Neural cell (in vitro differentiated cells): ENCODE data around the gene ACAA1. TPM values are rescaled to one million over a fixed set of nuclear protein-coding genes. Genes with fewer than 3 reads are reported as not detected.

Experiments
- H2AFZ ChIP-seq: fragments of 200-600, 300-800 bp; sonication (generic), shearing (Covaris generic); 2 replicates; pipeline ENCODE4 v1.6.0; 2014; ENCODE audit warnings: low read depth, mild to moderate bottlenecking, antibody characterized with exemption, low read length, moderate library complexity
- H3F3A ChIP-seq: fragments of 200-600 bp; shearing (Covaris generic); 2 replicates; pipeline ENCODE4 v1.6.1; 2016; ENCODE audit warnings: mild to moderate bottlenecking, moderate library complexity, mixed read lengths, antibody characterized with exemption, low read length; ENCODE audit not compliant: insufficient read depth, poor library complexity, severe bottlenecking
- H3K27ac ChIP-seq: fragments of 200-600, 300-800 bp; sonication (generic), shearing (Covaris generic); 2 replicates; pipeline ENCODE4 v1.5.1; 2014; ENCODE audit warnings: mild to moderate bottlenecking, low read length, moderate library complexity
- H3K27me3 ChIP-seq: fragments of 300-800, 200-600 bp; sonication (generic), shearing (Covaris generic); 2 replicates; pipeline ENCODE4 v1.6.0; 2014; ENCODE audit warnings: mild to moderate bottlenecking, low read depth, low read length, moderate library complexity; ENCODE audit not compliant: insufficient read depth
- H3K36me3 ChIP-seq: fragments of 300-800, 200-600 bp; sonication (generic), shearing (Covaris generic); 2 replicates; pipeline ENCODE4 v1.5.1; 2014; ENCODE audit warnings: mild to moderate bottlenecking, antibody characterized with exemption, low read length, moderate library complexity; ENCODE audit not compliant: insufficient read depth
- H3K4me2 ChIP-seq: fragments of 300-800, 200-600 bp; sonication (generic), shearing (Covaris generic); 2 replicates; pipeline ENCODE4 v1.6.0; 2014; ENCODE audit warnings: mild to moderate bottlenecking, low read length
- H3K4me3 ChIP-seq: fragments of 300-800, 200-600 bp; sonication (generic), shearing (Covaris generic); 2 replicates; pipeline ENCODE4 v1.5.1; 2014; ENCODE audit warnings: mild to moderate bottlenecking, low read length, moderate library complexity
- H3K79me2 ChIP-seq: fragments of 200-600 bp; shearing (Covaris generic); replicated peaks from 2 replicates; pipeline ENCODE4 v1.6.0; 2014; ENCODE audit warnings: mild to moderate bottlenecking, low read length, moderate library complexity; ENCODE audit not compliant: insufficient read depth
- H3K9ac ChIP-seq: fragments of 300-800, 200-600 bp; sonication (generic), shearing (Covaris generic); 2 replicates; pipeline ENCODE4 v1.6.1; 2016; ENCODE audit warnings: mild to moderate bottlenecking, low read length, mixed read lengths
- H3K9me2 ChIP-seq: fragments of 200-600 bp; shearing (Covaris generic); 2 replicates; pipeline ENCODE4 v1.6.1; 2016; ENCODE audit warnings: mild to moderate bottlenecking, low read length, mixed read lengths; ENCODE audit not compliant: insufficient read depth
- H3K9me3 ChIP-seq: fragments of 200-600, 300-800 bp; sonication (generic), shearing (Covaris generic); 2 replicates; pipeline ENCODE4 v1.6.1; 2016; ENCODE audit warnings: mild to moderate bottlenecking, mixed run types, low read length, moderate library complexity, mixed read lengths
- H4K20me1 ChIP-seq: fragments of 200-600 bp; shearing (Covaris generic); 2 replicates; pipeline ENCODE4 v1.6.1; 2016; ENCODE audit warnings: mild to moderate bottlenecking, mixed run types; ENCODE audit not compliant: insufficient read depth
- EP300 ChIP-seq: fragments of 450-650 bp; conservative IDR thresholded peaks from 2 replicates; pipeline ENCODE4 v1.6.1; 2014; ENCODE audit warnings: antibody characterized with exemption, mild to moderate bottlenecking, moderate library complexity; ENCODE audit not compliant: poor library complexity, severe bottlenecking
- EZH2 ChIP-seq: fragments of 200-600, 300-800 bp; shearing (Covaris generic), sonication (generic); IDR thresholded peaks from 2 replicates; pipeline ENCODE4 v1.6.1; 2014; ENCODE audit warnings: antibody characterized with exemption, low read length, borderline replicate concordance, mild to moderate bottlenecking; ENCODE audit not compliant: insufficient read depth, poor library complexity, severe bottlenecking
- MXI1 ChIP-seq: fragments of 450-650 bp; conservative IDR thresholded peaks from 2 replicates; pipeline ENCODE4 v1.6.1; 2014; ENCODE audit warnings: antibody characterized with exemption, mild to moderate bottlenecking; ENCODE audit not compliant: poor library complexity, severe bottlenecking
- POLR2AphosphoS5 ChIP-seq: IDR thresholded peaks from 2 replicates; pipeline ENCODE4 v1.6.1; 2012
- RAD21 ChIP-seq: fragments of 450-650 bp; conservative IDR thresholded peaks from 2 replicates; pipeline ENCODE4 v1.6.1; 2014; ENCODE audit warnings: antibody characterized with exemption, mild to moderate bottlenecking, moderate library complexity
- REST ChIP-seq: IDR thresholded peaks from 2 replicates; pipeline ENCODE4 v1.6.1; 2012; ENCODE audit warnings: borderline replicate concordance
- SMC3 ChIP-seq: fragments of 450-650 bp; conservative IDR thresholded peaks from 2 replicates; pipeline ENCODE4 v1.6.1; 2014; ENCODE audit warnings: antibody characterized with exemption, mild to moderate bottlenecking, moderate library complexity; ENCODE audit not compliant: poor library complexity
- TAF1 ChIP-seq: IDR thresholded peaks from 2 replicates; pipeline ENCODE4 v1.6.1; 2012; ENCODE audit warnings: low read depth
- polyA plus RNA-seq: library from polyadenylated mRNA; depleted of rRNA; stranded (reverse); fragments of >200 nt; gene quantifications from 2 replicates; pipeline ENCODE4 v1.2.3, GENCODE V29; 2014
- TF ChIP-seq, protein P1 (sequence below): fragments of 450-650 bp; IDR thresholded peaks from 2 replicates; pipeline ENCODE4 v1.5.1; 2014; ENCODE audit warnings: antibody characterized with exemption, mild to moderate bottlenecking, moderate library complexity; ENCODE audit not compliant: poor library complexity, severe bottlenecking

Gene ACAA1
- polyA plus RNA-seq, 1 donor from 2014 or later, result 59.1 TPM

- no peak overlapping the region for H3K27ac ChIP-seq
Measured at GRCh38 chr3:38119248-38119544, 17.7 kb downstream of the ACAA1 start.

GRCh38 chr3:38118421-38119247 is 18.3 kb downstream of the ACAA1 start:
- H2AFZ ChIP-seq, result no peak overlapping the region
- H3K9ac ChIP-seq, result no peak overlapping the region
- H3F3A ChIP-seq, result no peaks in the 10 kb centered on the region
- H3K79me2 ChIP-seq, result no peaks in the 10 kb centered on the region
- no peaks in the 10 kb centered on the region for H3K36me3 ChIP-seq
- H4K20me1 ChIP-seq, result no peaks in the 10 kb centered on the region
- no peaks in the 10 kb centered on the region for H3K27me3 ChIP-seq
- no peaks in the 10 kb centered on the region for H3K9me2 ChIP-seq
- no peak overlapping the region for H3K4me3 ChIP-seq
- no peak overlapping the region for H3K27ac ChIP-seq
- no peak overlapping the region for H3K4me2 ChIP-seq
- no peaks in the 10 kb centered on the region for H3K9me3 ChIP-seq
- no peak for TF ChIP-seq MXI1
- TF ChIP-seq EP300, result no peak
- TF ChIP-seq TAF1, result no peak
- no peak for TF ChIP-seq SMC3
- no peak for TF ChIP-seq RAD21
- no peak for TF ChIP-seq EZH2
- TF ChIP-seq REST, result no peak

More at GRCh38 chr3:38119248-38119544, 17.7 kb downstream of the ACAA1 start:
- Histone ChIP-seq H2AFZ (no peak overlapping the region), H3K79me2 (no peaks in the 10 kb centered on the region), H3K27me3 (no peaks in the 10 kb centered on the region), H3K9me3 (no peaks in the 10 kb centered on the region), H3K4me3 (no peak overlapping the region), H3K9ac (no peak overlapping the region), H4K20me1 (no peaks in the 10 kb centered on the region), H3K4me2 (no peak overlapping the region), H3K36me3 (no peaks in the 10 kb centered on the region), H3F3A (no peaks in the 10 kb centered on the region), H3K9me2 (no peaks in the 10 kb centered on the region)
- TF ChIP-seq EZH2, result no peak
- TF ChIP-seq SMC3, result no peak
- TF ChIP-seq MXI1, result no peak
- TF ChIP-seq TAF1, result no peak
- no peak for TF ChIP-seq REST
- no peak for TF ChIP-seq POLR2AphosphoS5
- no peak for TF ChIP-seq EP300
- TF ChIP-seq RAD21, result no peak
- TF ChIP-seq, protein P1, sequence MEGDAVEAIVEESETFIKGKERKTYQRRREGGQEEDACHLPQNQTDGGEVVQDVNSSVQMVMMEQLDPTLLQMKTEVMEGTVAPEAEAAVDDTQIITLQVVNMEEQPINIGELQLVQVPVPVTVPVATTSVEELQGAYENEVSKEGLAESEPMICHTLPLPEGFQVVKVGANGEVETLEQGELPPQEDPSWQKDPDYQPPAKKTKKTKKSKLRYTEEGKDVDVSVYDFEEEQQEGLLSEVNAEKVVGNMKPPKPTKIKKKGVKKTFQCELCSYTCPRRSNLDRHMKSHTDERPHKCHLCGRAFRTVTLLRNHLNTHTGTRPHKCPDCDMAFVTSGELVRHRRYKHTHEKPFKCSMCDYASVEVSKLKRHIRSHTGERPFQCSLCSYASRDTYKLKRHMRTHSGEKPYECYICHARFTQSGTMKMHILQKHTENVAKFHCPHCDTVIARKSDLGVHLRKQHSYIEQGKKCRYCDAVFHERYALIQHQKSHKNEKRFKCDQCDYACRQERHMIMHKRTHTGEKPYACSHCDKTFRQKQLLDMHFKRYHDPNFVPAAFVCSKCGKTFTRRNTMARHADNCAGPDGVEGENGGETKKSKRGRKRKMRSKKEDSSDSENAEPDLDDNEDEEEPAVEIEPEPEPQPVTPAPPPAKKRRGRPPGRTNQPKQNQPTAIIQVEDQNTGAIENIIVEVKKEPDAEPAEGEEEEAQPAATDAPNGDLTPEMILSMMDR, result no peak
